ENCODE data around the gene GJC2.

Gene GJC2

GRCh38 chr1:228165372-228166169 lies 15.8 kb downstream of the GJC2 start, which contains the start of gene IBA57:
Gene IBA57 (plus strand): TSS chr1:228165804. CDS start chr1:228165817, 13 bp downstream.
- in situ Hi-C loops (cut with MboI; ENCODE audit: low sequenced_read_pairs, unreplicated experiment): no loop called here
- TF ChIP-seq CTCF (IDR thresholded peaks at IDR 0.05; ENCODE audit: borderline replicate concordance, control extremely low read depth, extremely low read depth, insufficient read depth, missing control alignments): peak; percentile 93
- peak; percentile 99 for DNase-seq (ENCODE audit: low spot score)

GRCh38 chr1:228166170-228166936 lies 16.6 kb downstream of the GJC2 start:
- in situ Hi-C loops (cut with MboI; ENCODE audit: low sequenced_read_pairs, unreplicated experiment): no loop called here
- DNase-seq (ENCODE audit: low spot score): peak; percentile 72
- peak; percentile 45 for TF ChIP-seq CTCF (IDR thresholded peaks at IDR 0.05; ENCODE audit: borderline replicate concordance, control extremely low read depth, extremely low read depth, insufficient read depth, missing control alignments)

- no peak for DNase-seq (ENCODE audit: low spot score)
- TF ChIP-seq CTCF (IDR thresholded peaks at IDR 0.05; ENCODE audit: borderline replicate concordance, control extremely low read depth, extremely low read depth, insufficient read depth, missing control alignments): no peak
- in situ Hi-C loops (cut with MboI; ENCODE audit: low sequenced_read_pairs, unreplicated experiment): no loop called here
Measured at GRCh38 chr1:228168563-228169270, 19.0 kb downstream of the GJC2 start.

GRCh38 chr1:228169345-228169744 lies 19.6 kb downstream of the GJC2 start:
- DNase-seq (ENCODE audit: low spot score): no peak
- in situ Hi-C loops (cut with MboI; ENCODE audit: low sequenced_read_pairs, unreplicated experiment): no loop called here
- TF ChIP-seq CTCF (IDR thresholded peaks at IDR 0.05; ENCODE audit: borderline replicate concordance, control extremely low read depth, extremely low read depth, insufficient read depth, missing control alignments): no peak

- in situ Hi-C loops (cut with MboI; ENCODE audit: low sequenced_read_pairs, unreplicated experiment): no loop called here
- no peak for DNase-seq (ENCODE audit: low spot score)
- TF ChIP-seq CTCF (IDR thresholded peaks at IDR 0.05; ENCODE audit: borderline replicate concordance, control extremely low read depth, extremely low read depth, insufficient read depth, missing control alignments): no peak
Measured at GRCh38 chr1:228170666-228171065, 20.9 kb downstream of the GJC2 start.

GRCh38 chr1:228171221-228171891 lies 21.6 kb downstream of the GJC2 start:
- in situ Hi-C loops (cut with MboI; ENCODE audit: low sequenced_read_pairs, unreplicated experiment): no loop called here
- DNase-seq (ENCODE audit: low spot score): no peak
- TF ChIP-seq CTCF (IDR thresholded peaks at IDR 0.05; ENCODE audit: borderline replicate concordance, control extremely low read depth, extremely low read depth, insufficient read depth, missing control alignments): no peak

Data from GM13976 (cell line).